HepG2 (cell line): ENCODE measurements around the gene GPR137. TPM values are rescaled to one million over a fixed set of nuclear protein-coding genes. Genes with fewer than 3 reads are reported as not detected.

ENCODE experiments used
- AGO2 ChIP-seq: fragments of 200-400 bp; formaldehyde crosslinking; optimal IDR thresholded peaks from 2 replicates; pipeline ENCODE3; 2017; ENCODE audit warnings: mild to moderate bottlenecking, low read depth, low read length, moderate library complexity
- ATF7-NPFF ChIP-seq: sonication (generic); formaldehyde crosslinking; IDR thresholded peaks from 2 replicates; pipeline ENCODE4 v1.8.1; 2023; ENCODE audit warnings: mild to moderate bottlenecking, low read depth, missing genetic modification reagents, moderate library complexity
- ELF4 ChIP-seq: sonication (generic); formaldehyde crosslinking; IDR thresholded peaks from 2 replicates; pipeline ENCODE4 v1.5.0; 2020; ENCODE audit warnings: missing genetic modification reagents, mild to moderate bottlenecking, moderate library complexity, borderline replicate concordance
- FOXA3 ChIP-seq: IDR thresholded peaks from 2 replicates; pipeline ENCODE4 v1.6.1; 2016; ENCODE audit warnings: missing genetic modification reagents, missing compliant biosample characterization
- MEIS2 ChIP-seq: sonication (generic); formaldehyde crosslinking; IDR thresholded peaks from 2 replicates; pipeline ENCODE4 v1.9.0; 2021; ENCODE audit warnings: mild to moderate bottlenecking, missing genetic modification reagents
- SMAD1 ChIP-seq: sonication (generic); formaldehyde crosslinking; IDR thresholded peaks from 2 replicates; pipeline ENCODE4 v1.4.0; 2020; ENCODE audit warnings: missing genetic modification reagents, low read depth, mild to moderate bottlenecking, borderline replicate concordance
- SNAI1 ChIP-seq: sonication (generic); formaldehyde crosslinking; IDR thresholded peaks from 2 replicates; pipeline ENCODE4 v1.5.0; 2020; ENCODE audit warnings: mild to moderate bottlenecking, missing genetic modification reagents, borderline replicate concordance
- SSRP1 ChIP-seq: IDR thresholded peaks from 2 replicates; pipeline ENCODE4 v1.6.1; 2016; ENCODE audit warnings: control low read depth
- ZNF124 ChIP-seq: sonication (generic); formaldehyde crosslinking; IDR thresholded peaks from 2 replicates; pipeline ENCODE4 v1.4.0; 2020; ENCODE audit warnings: missing genetic modification reagents
- ZNF484 ChIP-seq: sonication (generic); formaldehyde crosslinking; IDR thresholded peaks from 2 replicates; pipeline ENCODE4 v1.5.1; 2020; ENCODE audit warnings: mild to moderate bottlenecking, low read depth, missing genetic modification reagents, borderline replicate concordance
- ZNF562 ChIP-seq: sonication (generic); formaldehyde crosslinking; IDR thresholded peaks from 2 replicates; pipeline ENCODE4 v1.8.0; 2022; ENCODE audit warnings: missing genetic modification reagents, borderline replicate concordance
- ZNF720 ChIP-seq: sonication (generic); formaldehyde crosslinking; IDR thresholded peaks from 2 replicates; pipeline ENCODE4 v1.4.0; 2020; ENCODE audit warnings: missing genetic modification reagents
- polyA plus RNA-seq, 8 experiments: library from polyadenylated mRNA; depleted of rRNA in 3 of 8; stranded (reverse) in 7 of 8; unstranded in 1 of 8; fragments of >200 nt; fragmentation: Illumina TruSeq in 4 of 8; extraction: Trizol in 4 of 8; gene quantifications; 2 replicates each; pipeline versions ENCODE4 v1.2.1 to v1.2.3, GENCODE V29; 2011 to 2016; ENCODE audit warnings: low read depth in 4 of 8, missing spikeins in 1 of 8, mixed read lengths in 1 of 8; ENCODE audit not compliant: insufficient read depth in 1 of 8
- total RNA-seq, 5 experiments: library from RNA; depleted of rRNA; stranded (reverse); fragments of >200 nt; fragmentation: Illumina TruSeq; extraction: Trizol; gene quantifications; 2 replicates each; pipeline ENCODE4 v1.2.3, GENCODE V29; 2016; ENCODE audit warnings: low read depth in 1 of 5
- TF ChIP-seq, protein P1 (sequence below): sonication (generic); formaldehyde crosslinking; IDR thresholded peaks from 2 replicates; pipeline ENCODE4 v1.4.0; 2020; ENCODE audit warnings: missing genetic modification reagents
- TF ChIP-seq, protein P2 (sequence below): fragments of 450-650 bp; IDR thresholded peaks from 2 replicates; pipeline ENCODE4 v1.6.1; 2017; ENCODE audit warnings: mild to moderate bottlenecking
- TF ChIP-seq, protein P3 (sequence below): sonication (generic); formaldehyde crosslinking; IDR thresholded peaks from 2 replicates; pipeline ENCODE4 v1.4.0; 2020; ENCODE audit warnings: missing genetic modification reagents, borderline replicate concordance
- TF ChIP-seq, protein P4 (sequence below): sonication (generic); formaldehyde crosslinking; IDR thresholded peaks from 2 replicates; pipeline ENCODE4 v1.4.0; 2020; ENCODE audit warnings: missing genetic modification reagents

Gene GPR137
- total and polyA plus RNA-seq, 2 of the 13 experiments (the other 11 are each of a cell fraction or from before 2014, with no cell fraction given): 8.5 to 13.2 TPM

DNA sequence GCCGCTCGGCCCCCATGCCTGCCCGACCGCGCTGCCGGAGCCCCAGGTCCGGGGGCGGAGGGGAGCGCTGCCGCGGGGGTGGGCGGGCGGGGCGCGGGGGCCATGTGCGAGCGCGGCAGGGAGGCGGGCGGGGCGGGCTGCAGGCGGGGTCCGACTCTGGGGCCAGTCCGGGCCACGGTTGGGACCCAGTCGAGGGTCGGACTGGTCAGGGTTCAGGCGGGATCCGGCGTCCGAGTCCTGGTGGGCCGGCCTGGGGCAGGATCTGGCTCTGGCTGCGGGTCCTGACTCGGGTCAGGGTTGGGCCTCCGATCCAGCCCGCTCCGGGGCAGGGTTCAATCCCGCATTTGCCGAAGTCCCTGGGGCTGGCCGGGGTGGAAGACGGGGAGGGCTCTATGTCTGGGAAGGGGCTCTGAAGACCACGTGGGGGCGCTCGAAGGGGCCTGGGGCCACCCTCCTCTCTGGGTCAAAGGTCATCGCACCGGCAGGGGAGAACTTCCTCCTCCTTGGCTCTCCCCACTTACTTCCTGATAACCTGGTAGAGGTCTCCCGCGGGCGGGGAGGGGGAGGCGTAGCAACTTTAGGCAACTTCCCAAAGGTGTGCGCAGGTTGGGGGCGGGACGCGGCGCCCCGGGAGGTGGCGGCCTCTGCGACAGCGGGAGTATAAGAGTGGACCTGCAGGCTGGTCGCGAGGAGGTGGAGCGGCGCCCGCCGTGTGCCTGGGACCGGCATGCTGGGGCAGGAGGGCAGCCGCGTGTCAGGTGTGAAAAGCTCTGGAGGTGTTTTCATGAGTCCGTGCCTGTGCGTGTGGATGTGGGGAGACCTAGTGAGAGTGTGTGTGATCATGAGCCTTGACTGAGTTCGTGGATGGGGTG, 20.3 kb downstream of the GPR137 start (continued):
- TF ChIP-seq, protein P1, sequence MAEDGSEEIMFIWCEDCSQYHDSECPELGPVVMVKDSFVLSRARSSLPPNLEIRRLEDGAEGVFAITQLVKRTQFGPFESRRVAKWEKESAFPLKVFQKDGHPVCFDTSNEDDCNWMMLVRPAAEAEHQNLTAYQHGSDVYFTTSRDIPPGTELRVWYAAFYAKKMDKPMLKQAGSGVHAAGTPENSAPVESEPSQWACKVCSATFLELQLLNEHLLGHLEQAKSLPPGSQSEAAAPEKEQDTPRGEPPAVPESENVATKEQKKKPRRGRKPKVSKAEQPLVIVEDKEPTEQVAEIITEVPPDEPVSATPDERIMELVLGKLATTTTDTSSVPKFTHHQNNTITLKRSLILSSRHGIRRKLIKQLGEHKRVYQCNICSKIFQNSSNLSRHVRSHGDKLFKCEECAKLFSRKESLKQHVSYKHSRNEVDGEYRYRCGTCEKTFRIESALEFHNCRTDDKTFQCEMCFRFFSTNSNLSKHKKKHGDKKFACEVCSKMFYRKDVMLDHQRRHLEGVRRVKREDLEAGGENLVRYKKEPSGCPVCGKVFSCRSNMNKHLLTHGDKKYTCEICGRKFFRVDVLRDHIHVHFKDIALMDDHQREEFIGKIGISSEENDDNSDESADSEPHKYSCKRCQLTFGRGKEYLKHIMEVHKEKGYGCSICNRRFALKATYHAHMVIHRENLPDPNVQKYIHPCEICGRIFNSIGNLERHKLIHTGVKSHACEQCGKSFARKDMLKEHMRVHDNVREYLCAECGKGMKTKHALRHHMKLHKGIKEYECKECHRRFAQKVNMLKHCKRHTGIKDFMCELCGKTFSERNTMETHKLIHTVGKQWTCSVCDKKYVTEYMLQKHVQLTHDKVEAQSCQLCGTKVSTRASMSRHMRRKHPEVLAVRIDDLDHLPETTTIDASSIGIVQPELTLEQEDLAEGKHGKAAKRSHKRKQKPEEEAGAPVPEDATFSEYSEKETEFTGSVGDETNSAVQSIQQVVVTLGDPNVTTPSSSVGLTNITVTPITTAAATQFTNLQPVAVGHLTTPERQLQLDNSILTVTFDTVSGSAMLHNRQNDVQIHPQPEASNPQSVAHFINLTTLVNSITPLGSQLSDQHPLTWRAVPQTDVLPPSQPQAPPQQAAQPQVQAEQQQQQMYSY (CRISPR knock-in tag): peak; percentile 89
- peak; percentile 83 for TF ChIP-seq ATF7-NPFF (CRISPR knock-in tag)
- peak; percentile 86 for TF ChIP-seq AGO2
- TF ChIP-seq ZNF720 (CRISPR knock-in tag): no peak
- TF ChIP-seq MEIS2: no peak
- TF ChIP-seq ZNF562 (CRISPR knock-in tag): no peak
- no peak for TF ChIP-seq FOXA3
- no peak for TF ChIP-seq ZNF484
- no peak for TF ChIP-seq SMAD1 (CRISPR knock-in tag)
- TF ChIP-seq, protein P2, sequence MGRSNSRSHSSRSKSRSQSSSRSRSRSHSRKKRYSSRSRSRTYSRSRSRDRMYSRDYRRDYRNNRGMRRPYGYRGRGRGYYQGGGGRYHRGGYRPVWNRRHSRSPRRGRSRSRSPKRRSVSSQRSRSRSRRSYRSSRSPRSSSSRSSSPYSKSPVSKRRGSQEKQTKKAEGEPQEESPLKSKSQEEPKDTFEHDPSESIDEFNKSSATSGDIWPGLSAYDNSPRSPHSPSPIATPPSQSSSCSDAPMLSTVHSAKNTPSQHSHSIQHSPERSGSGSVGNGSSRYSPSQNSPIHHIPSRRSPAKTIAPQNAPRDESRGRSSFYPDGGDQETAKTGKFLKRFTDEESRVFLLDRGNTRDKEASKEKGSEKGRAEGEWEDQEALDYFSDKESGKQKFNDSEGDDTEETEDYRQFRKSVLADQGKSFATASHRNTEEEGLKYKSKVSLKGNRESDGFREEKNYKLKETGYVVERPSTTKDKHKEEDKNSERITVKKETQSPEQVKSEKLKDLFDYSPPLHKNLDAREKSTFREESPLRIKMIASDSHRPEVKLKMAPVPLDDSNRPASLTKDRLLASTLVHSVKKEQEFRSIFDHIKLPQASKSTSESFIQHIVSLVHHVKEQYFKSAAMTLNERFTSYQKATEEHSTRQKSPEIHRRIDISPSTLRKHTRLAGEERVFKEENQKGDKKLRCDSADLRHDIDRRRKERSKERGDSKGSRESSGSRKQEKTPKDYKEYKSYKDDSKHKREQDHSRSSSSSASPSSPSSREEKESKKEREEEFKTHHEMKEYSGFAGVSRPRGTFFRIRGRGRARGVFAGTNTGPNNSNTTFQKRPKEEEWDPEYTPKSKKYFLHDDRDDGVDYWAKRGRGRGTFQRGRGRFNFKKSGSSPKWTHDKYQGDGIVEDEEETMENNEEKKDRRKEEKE: no peak
- TF ChIP-seq SSRP1: no peak
- peak; percentile 70; the same call in 1 of the 2 replicates for TF ChIP-seq SNAI1 (CRISPR knock-in tag)
- TF ChIP-seq, protein P3, sequence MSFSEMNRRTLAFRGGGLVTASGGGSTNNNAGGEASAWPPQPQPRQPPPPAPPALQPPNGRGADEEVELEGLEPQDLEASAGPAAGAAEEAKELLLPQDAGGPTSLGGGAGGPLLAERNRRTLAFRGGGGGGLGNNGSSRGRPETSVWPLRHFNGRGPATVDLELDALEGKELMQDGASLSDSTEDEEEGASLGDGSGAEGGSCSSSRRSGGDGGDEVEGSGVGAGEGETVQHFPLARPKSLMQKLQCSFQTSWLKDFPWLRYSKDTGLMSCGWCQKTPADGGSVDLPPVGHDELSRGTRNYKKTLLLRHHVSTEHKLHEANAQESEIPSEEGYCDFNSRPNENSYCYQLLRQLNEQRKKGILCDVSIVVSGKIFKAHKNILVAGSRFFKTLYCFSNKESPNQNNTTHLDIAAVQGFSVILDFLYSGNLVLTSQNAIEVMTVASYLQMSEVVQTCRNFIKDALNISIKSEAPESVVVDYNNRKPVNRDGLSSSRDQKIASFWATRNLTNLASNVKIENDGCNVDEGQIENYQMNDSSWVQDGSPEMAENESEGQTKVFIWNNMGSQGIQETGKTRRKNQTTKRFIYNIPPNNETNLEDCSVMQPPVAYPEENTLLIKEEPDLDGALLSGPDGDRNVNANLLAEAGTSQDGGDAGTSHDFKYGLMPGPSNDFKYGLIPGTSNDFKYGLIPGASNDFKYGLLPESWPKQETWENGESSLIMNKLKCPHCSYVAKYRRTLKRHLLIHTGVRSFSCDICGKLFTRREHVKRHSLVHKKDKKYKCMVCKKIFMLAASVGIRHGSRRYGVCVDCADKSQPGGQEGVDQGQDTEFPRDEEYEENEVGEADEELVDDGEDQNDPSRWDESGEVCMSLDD (CRISPR knock-in tag): no peak
- 0 out of 2 replicates have a peak, but pooled peaks have one; percentile 38 for TF ChIP-seq ELF4
- no peak; the same call in 1 of the 2 replicates for TF ChIP-seq ZNF124
- TF ChIP-seq, protein P4, sequence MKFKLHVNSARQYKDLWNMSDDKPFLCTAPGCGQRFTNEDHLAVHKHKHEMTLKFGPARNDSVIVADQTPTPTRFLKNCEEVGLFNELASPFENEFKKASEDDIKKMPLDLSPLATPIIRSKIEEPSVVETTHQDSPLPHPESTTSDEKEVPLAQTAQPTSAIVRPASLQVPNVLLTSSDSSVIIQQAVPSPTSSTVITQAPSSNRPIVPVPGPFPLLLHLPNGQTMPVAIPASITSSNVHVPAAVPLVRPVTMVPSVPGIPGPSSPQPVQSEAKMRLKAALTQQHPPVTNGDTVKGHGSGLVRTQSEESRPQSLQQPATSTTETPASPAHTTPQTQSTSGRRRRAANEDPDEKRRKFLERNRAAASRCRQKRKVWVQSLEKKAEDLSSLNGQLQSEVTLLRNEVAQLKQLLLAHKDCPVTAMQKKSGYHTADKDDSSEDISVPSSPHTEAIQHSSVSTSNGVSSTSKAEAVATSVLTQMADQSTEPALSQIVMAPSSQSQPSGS (CRISPR knock-in tag): no peak; the same call in 1 of the 2 replicates
